HG02981 (cell line): Measurements from ENCODE around the gene NCOA1.
"Not testable (repeated sequence)": the region's sequence is repeated elsewhere in the genome, so short reads cannot be mapped to it uniquely, and the experiment has no call there.

Experiments
- ATAC-seq: cut with Tn5 transposase; IDR thresholded peaks from one replicate; pipeline ENCODE4 v1.9.1; 2021; ENCODE audit warnings: mild to moderate bottlenecking, moderate library complexity; ENCODE audit not compliant: unreplicated experiment

NCOA1 gene

GRCh38 chr2:24473626-24474025 is 17.4 kb upstream of the NCOA1 start:
- no peak for ATAC-seq

GRCh38 chr2:24474053-24474452 is 17.0 kb upstream of the NCOA1 start:
- no peak for ATAC-seq

- no peak for ATAC-seq
These were observed 13.8 kb upstream of the NCOA1 start for GRCh38 chr2:24477229-24477628.

GRCh38 chr2:24478243-24478642 is 12.8 kb upstream of the NCOA1 start:
- ATAC-seq: no peak

- ATAC-seq: no peak
These were observed 10.8 kb upstream of the NCOA1 start for GRCh38 chr2:24480245-24480644.

GRCh38 chr2:24482251-24482971 is 8.6 kb upstream of the NCOA1 start:
- no peak for ATAC-seq

- ATAC-seq: no peak
These were observed 8.1 kb upstream of the NCOA1 start for GRCh38 chr2:24482972-24483300.

GRCh38 chr2:24484677-24485076 is 6.4 kb upstream of the NCOA1 start:
- not testable (repeated sequence) for ATAC-seq

- no peak for ATAC-seq
These were observed 5.9 kb upstream of the NCOA1 start for GRCh38 chr2:24485197-24485596.

GRCh38 chr2:24486636-24487205 is 4.3 kb upstream of the NCOA1 start:
- ATAC-seq: no peak

- no peak for ATAC-seq
These were observed 1.4 kb upstream of the NCOA1 start for GRCh38 chr2:24489465-24490180.

- ATAC-seq: no peak
These were observed 819 bp upstream of the NCOA1 start for GRCh38 chr2:24490181-24490689.

- ATAC-seq: peak; percentile 33
These were observed 727 bp downstream of the NCOA1 start for GRCh38 chr2:24491542-24492420.

GRCh38 chr2:24492421-24493279 is 1.6 kb downstream of the NCOA1 start:
- no peak for ATAC-seq

GRCh38 chr2:24493713-24494112 is 2.7 kb downstream of the NCOA1 start:
- ATAC-seq: no peak

- ATAC-seq: no peak
These were observed 3.4 kb downstream of the NCOA1 start for GRCh38 chr2:24494410-24494809.

- no peak for ATAC-seq
These were observed 4.4 kb downstream of the NCOA1 start for GRCh38 chr2:24495451-24495850.

GRCh38 chr2:24496959-24497358 is 5.9 kb downstream of the NCOA1 start:
- no peak for ATAC-seq

GRCh38 chr2:24497685-24498084 is 6.6 kb downstream of the NCOA1 start:
- ATAC-seq: no peak

- ATAC-seq: no peak
These were observed 7.1 kb downstream of the NCOA1 start for GRCh38 chr2:24498121-24498520.
